OCI-LY7 (cell line): Measurements from ENCODE around the gene TMPRSS2.

Source experiments
- EZH2phosphoT487 ChIP-seq: fragments of 200-600 bp; sonication (generic); IDR thresholded peaks from 2 replicates; pipeline ENCODE4 v1.6.1; 2018; ENCODE audit warnings: low read depth, borderline replicate concordance, mild to moderate bottlenecking, mixed run types, antibody characterized with exemption, low read length, moderate library complexity, mixed read lengths
- TF ChIP-seq, protein P1 (sequence below): fragments of 200-600 bp; sonication (generic); conservative IDR thresholded peaks from 2 replicates; pipeline ENCODE4 v1.5.1; 2014; ENCODE audit warnings: mild to moderate bottlenecking, antibody characterized with exemption, low read length, moderate library complexity, mixed read lengths

DNA sequence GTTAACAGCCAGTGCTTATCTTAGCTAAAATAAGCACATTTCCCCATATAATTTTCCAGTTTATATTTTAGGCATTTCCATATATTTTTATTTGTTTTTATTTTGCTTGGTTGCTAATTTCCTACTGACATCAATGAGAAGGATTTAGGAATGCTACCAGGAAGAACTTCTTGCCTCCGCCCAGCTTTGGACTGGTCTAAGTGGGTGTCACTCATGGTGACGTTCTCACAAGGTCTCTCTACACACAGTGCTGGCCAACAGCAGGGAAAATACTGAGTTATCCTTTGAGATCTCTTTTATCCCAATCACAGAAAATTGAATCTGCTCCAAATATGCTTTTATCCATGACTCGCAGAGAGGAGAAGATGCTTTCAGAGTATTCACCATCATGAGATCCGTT, 68.7 kb downstream of the TMPRSS2 start:
- TF ChIP-seq, protein P1, sequence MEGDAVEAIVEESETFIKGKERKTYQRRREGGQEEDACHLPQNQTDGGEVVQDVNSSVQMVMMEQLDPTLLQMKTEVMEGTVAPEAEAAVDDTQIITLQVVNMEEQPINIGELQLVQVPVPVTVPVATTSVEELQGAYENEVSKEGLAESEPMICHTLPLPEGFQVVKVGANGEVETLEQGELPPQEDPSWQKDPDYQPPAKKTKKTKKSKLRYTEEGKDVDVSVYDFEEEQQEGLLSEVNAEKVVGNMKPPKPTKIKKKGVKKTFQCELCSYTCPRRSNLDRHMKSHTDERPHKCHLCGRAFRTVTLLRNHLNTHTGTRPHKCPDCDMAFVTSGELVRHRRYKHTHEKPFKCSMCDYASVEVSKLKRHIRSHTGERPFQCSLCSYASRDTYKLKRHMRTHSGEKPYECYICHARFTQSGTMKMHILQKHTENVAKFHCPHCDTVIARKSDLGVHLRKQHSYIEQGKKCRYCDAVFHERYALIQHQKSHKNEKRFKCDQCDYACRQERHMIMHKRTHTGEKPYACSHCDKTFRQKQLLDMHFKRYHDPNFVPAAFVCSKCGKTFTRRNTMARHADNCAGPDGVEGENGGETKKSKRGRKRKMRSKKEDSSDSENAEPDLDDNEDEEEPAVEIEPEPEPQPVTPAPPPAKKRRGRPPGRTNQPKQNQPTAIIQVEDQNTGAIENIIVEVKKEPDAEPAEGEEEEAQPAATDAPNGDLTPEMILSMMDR = no peak
- no peak for TF ChIP-seq EZH2phosphoT487
